B cell (primary cell): Measurements from ENCODE around the gene SATB2.

Experiments
- CTCF ChIP-seq: fragments of 200-600 bp; IDR thresholded peaks from one replicate; pipeline ENCODE4 v1.8.0; 2022; ENCODE audit warnings: antibody characterized with exemption, mild to moderate bottlenecking
- EZH2 ChIP-seq: IDR thresholded peaks from 2 replicates; pipeline ENCODE4 v1.6.1; 2012; ENCODE audit warnings: borderline replicate concordance, low read depth, mild to moderate bottlenecking, moderate library complexity, low read length; ENCODE audit not compliant: insufficient read depth, poor library complexity, severe bottlenecking

GRCh38 chr2:199443589-199444130 is 14.1 kb downstream of the SATB2 start:
- TF ChIP-seq CTCF = no peak
- TF ChIP-seq EZH2 = no peak
